Transverse colon (tissue), 4 donors: ENCODE data around the gene KLF14. TPM values are rescaled to one million over a fixed set of nuclear protein-coding genes. Genes with fewer than 3 reads are reported as not detected.
"Not testable (repeated sequence)": the region's sequence is repeated elsewhere in the genome, so short reads cannot be mapped to it uniquely, and the experiment has no call there.

Experiments used
- DNase-seq: peaks from one replicate; pipeline ENCODE4 v3.0.0-alpha.2; 2019
- H3K27ac ChIP-seq, 4 donors: fragments of 200-600 bp; sonication (generic); 2 replicates each; pipeline ENCODE4 v1.5.1; 2016 to 2018; ENCODE audit warnings: inconsistent platforms in 4 of 4
- H3K27me3 ChIP-seq: fragments of 200-600 bp; sonication (generic); 2 replicates; pipeline ENCODE4 v1.5.1; 2017; ENCODE audit warnings: inconsistent platforms
- H3K36me3 ChIP-seq, 4 donors: fragments of 200-600 bp; sonication (generic); 2 replicates each; pipeline ENCODE4 v1.5.1; 2017 to 2019; ENCODE audit warnings: inconsistent platforms in 4 of 4
- H3K4me1 ChIP-seq, 4 donors: fragments of 200-600 bp; sonication (generic); 2 replicates each; pipeline ENCODE4 v1.5.1; 2017 to 2020; ENCODE audit warnings: inconsistent platforms in 4 of 4
- H3K4me3 ChIP-seq, 4 donors: fragments of 200-600 bp; sonication (generic); 1 replicate in 1 of 4; 2 replicates in 3 of 4; pipeline versions ENCODE4 v1.5.1 to v1.6.1; 2017 to 2019; ENCODE audit warnings: inconsistent platforms in 4 of 4
- H3K9me3 ChIP-seq, 2 donors: fragments of 200-600 bp; sonication (generic); 2 replicates each; pipeline ENCODE4 v1.5.1; 2017 to 2019; ENCODE audit warnings: inconsistent platforms in 2 of 2
- CTCF ChIP-seq, 5 experiments: fragments of 200-600 bp in 3 of 5; fragments of 450-650 bp in 2 of 5; sonication (generic) in 3 of 5; IDR thresholded peaks; 1 replicate in 2 of 5; 2 replicates in 3 of 5; pipeline ENCODE4 v1.5.1; 2016 to 2017; ENCODE audit warnings: antibody characterized with exemption in 5 of 5, inconsistent platforms in 3 of 5, mild to moderate bottlenecking in 2 of 5, moderate library complexity in 1 of 5
- EP300 ChIP-seq: sonication (generic); formaldehyde crosslinking; IDR thresholded peaks from one replicate; pipeline ENCODE4 v1.6.1; 2017; ENCODE audit warnings: antibody characterized with exemption, low read depth
- POLR2A ChIP-seq: fragments of 450-650 bp; IDR thresholded peaks from one replicate; pipeline ENCODE4 v1.6.1; 2016; ENCODE audit warnings: antibody characterized with exemption, mild to moderate bottlenecking, moderate library complexity
- POLR2AphosphoS5 ChIP-seq, 3 donors: sonication (generic); formaldehyde crosslinking; IDR thresholded peaks; one replicate each; pipeline ENCODE4 v1.6.1; 2016; ENCODE audit warnings: antibody characterized with exemption in 3 of 3
- WGBS, 2 donors: methylation state at CpG; one replicate each; pipeline ENCODE4 v1.1.5; 2018; ENCODE audit warnings: low coverage in 1 of 2; 5-methylcytosine and 5-hydroxymethylcytosine counted together
- in situ Hi-C, 4 donors: fragments of 200-750 bp; cut with MboI; loops; one replicate each; pipeline versions ENCODE4 v1.15.0 to v1.15.1; 2017; ENCODE audit warnings: low sequenced_read_pairs in 3 of 4, low pct_ligation_motif_present in 1 of 4, low pct_unique_long_range_greater_than_20kb in 1 of 4
- intact Hi-C: fragments of 100-400 bp; cut with DNase I; formaldehyde crosslinking; loops from one replicate; pipeline ENCODE4 v1.15.1; 2023; ENCODE audit warnings: low total_unique reads
- total RNA-seq, 4 donors: library from RNA; depleted of rRNA; stranded (reverse); fragments of >200 nt; gene quantifications; one replicate each; pipeline ENCODE4 v1.1.0, GENCODE V29; 2016

Gene KLF14
- total RNA-seq, 4 donors from 2014 or later, result 3.0 TPM; not detected in 3

- WGBS, 2 donors, result 91 to 100% methylated on average over 1 of the region's 1 CpG
- Histone ChIP-seq H3K36me3 (no peaks in the 10 kb centered on the region), H3K4me1 (no peaks in the 10 kb centered on the region), H3K27me3 (no peaks in the 10 kb centered on the region), H3K4me3 (no peak overlapping the region), H3K27ac (no peak overlapping the region), H3K9me3 (no peaks in the 10 kb centered on the region)
- intact Hi-C loops (no loop called here), in situ Hi-C loops (loop anchor here in 2 of 4 donors (25.0 kb wide), 1 partner anchor 463 kb away; no protein-coding TSS in a partner anchor)
- no peak for DNase-seq
- TF ChIP-seq POLR2AphosphoS5 (IDR thresholded peaks at IDR 0.05), result no peak
- TF ChIP-seq CTCF (IDR thresholded peaks at IDR 0.05), result no peak
- no peak for TF ChIP-seq POLR2A
- TF ChIP-seq EP300, result no peak
Observed at GRCh38 chr7:130700760-130701159, 33.2 kb downstream of the KLF14 start.

GRCh38 chr7:130699686-130700085 lies 34.3 kb downstream of the KLF14 start:
- intact Hi-C loops, result no loop called here
- DNase-seq, result no peak
- TF ChIP-seq CTCF (IDR thresholded peaks at IDR 0.05) (no peak), EP300 (no peak), POLR2A (no peak), POLR2AphosphoS5 (IDR thresholded peaks at IDR 0.05) (no peak)
- Histone ChIP-seq H3K36me3 (no peaks in the 10 kb centered on the region), H3K27ac (no peak overlapping the region), H3K4me1 (no peaks in the 10 kb centered on the region), H3K4me3 (no peak overlapping the region), H3K27me3 (no peaks in the 10 kb centered on the region), H3K9me3 (no peaks in the 10 kb centered on the region)
- 50 to 56% methylated on average over 1 to 4 of the region's 4 CpGs for WGBS, 2 donors
- in situ Hi-C loops, result loop anchor here in 2 of 4 donors (25.0 kb wide), 1 partner anchor 462 kb away; no protein-coding TSS in a partner anchor

- DNase-seq, result no peak
- H3K9me3 ChIP-seq, result no peaks in the 10 kb centered on the region
- no peaks in the 10 kb centered on the region for H3K36me3 ChIP-seq
- WGBS, 2 donors, result 69 to 79% methylated on average over 2 of the region's 2 CpGs
- no peak for TF ChIP-seq POLR2AphosphoS5 (IDR thresholded peaks at IDR 0.05)
- TF ChIP-seq POLR2A, result no peak
- no peak overlapping the region for H3K27ac ChIP-seq
- intact Hi-C loops (loop anchor here (1.0 kb wide), 1 partner anchor 12 kb away; the partner anchor contains the start of gene TSGA13), in situ Hi-C loops (no loop called here)
- H3K27me3 ChIP-seq, result no peaks in the 10 kb centered on the region
- H3K4me1 ChIP-seq, result no peaks in the 10 kb centered on the region
- H3K4me3 ChIP-seq, result no peak overlapping the region
Observed at GRCh38 chr7:130697820-130698219, 36.2 kb downstream of the KLF14 start.

- H3K9me3 ChIP-seq, result no peaks in the 10 kb centered on the region
- no peaks in the 10 kb centered on the region for H3K36me3 ChIP-seq
- no peaks in the 10 kb centered on the region for H3K27me3 ChIP-seq
- no peaks in the 10 kb centered on the region for H3K4me1 ChIP-seq
- H3K27ac ChIP-seq, result no peak overlapping the region
- intact Hi-C loops (no loop called here), in situ Hi-C loops (no loop called here)
- no peak overlapping the region for H3K4me3 ChIP-seq
- DNase-seq, result no peak
- no peak for TF ChIP-seq POLR2A
- peak in 3 of 5 experiments; percentile 13 to 26 (median 23) for TF ChIP-seq CTCF (IDR thresholded peaks at IDR 0.05)
- WGBS, 2 donors, result 50 to 59% methylated on average over 2 of the region's 2 CpGs
Observed at GRCh38 chr7:130695840-130696239, 38.2 kb downstream of the KLF14 start.

GRCh38 chr7:130692396-130692795 lies 41.6 kb downstream of the KLF14 start:
- H3K27ac ChIP-seq, H3K4me3 ChIP-seq, H3K36me3 ChIP-seq, H3K27me3 ChIP-seq, H3K4me1 ChIP-seq, H3K9me3 ChIP-seq, intact Hi-C loops, DNase-seq, in situ Hi-C loops: not testable (repeated sequence)
- WGBS, 2 donors, result 80 to 84% methylated on average over 1 of the region's 1 CpG
